ENCODE data around the gene APOL3.

APOL3 gene

GRCh38 chr22:36180038-36180880 lies 19.7 kb upstream of the APOL3 start:
- Histone ChIP-seq H3K27me3 (ENCODE audit: insufficient read depth, low read length, poor library complexity, severe bottlenecking) (no peaks in the 10 kb centered on the region), H3F3A (ENCODE audit: low read depth) (no peaks in the 10 kb centered on the region), H3K36me3 (ENCODE audit: insufficient read depth, low read length) (no peaks in the 10 kb centered on the region), H3K4me2 (ENCODE audit: low read depth, low read length, poor library complexity, severe bottlenecking) (no peak overlapping the region), H4K20me1 (ENCODE audit: insufficient read depth, low read length, poor library complexity, severe bottlenecking) (no peaks in the 10 kb centered on the region), H2AFZ (ENCODE audit: low read length) (peak overlapping the region; percentile 1; the same call in 1 of the 2 replicates), H3K79me2 (ENCODE audit: insufficient read depth, low read length) (no peaks in the 10 kb centered on the region), H3K4me1 (ENCODE audit: insufficient read depth, low read length, poor library complexity, severe bottlenecking) (no peaks in the 10 kb centered on the region), H3K9me3 (ENCODE audit: insufficient read depth, low read depth, low read length) (no peaks in the 10 kb centered on the region), H3K9me2 (replicated peaks; ENCODE audit: low read depth, low read length) (no peaks in the 10 kb centered on the region), H3K4me3 (ENCODE audit: low read length, poor library complexity, severe bottlenecking) (no peak overlapping the region), H3K9ac (ENCODE audit: low read depth, low read length, poor library complexity, severe bottlenecking) (no peak overlapping the region)
- TF ChIP-seq, protein P1, sequence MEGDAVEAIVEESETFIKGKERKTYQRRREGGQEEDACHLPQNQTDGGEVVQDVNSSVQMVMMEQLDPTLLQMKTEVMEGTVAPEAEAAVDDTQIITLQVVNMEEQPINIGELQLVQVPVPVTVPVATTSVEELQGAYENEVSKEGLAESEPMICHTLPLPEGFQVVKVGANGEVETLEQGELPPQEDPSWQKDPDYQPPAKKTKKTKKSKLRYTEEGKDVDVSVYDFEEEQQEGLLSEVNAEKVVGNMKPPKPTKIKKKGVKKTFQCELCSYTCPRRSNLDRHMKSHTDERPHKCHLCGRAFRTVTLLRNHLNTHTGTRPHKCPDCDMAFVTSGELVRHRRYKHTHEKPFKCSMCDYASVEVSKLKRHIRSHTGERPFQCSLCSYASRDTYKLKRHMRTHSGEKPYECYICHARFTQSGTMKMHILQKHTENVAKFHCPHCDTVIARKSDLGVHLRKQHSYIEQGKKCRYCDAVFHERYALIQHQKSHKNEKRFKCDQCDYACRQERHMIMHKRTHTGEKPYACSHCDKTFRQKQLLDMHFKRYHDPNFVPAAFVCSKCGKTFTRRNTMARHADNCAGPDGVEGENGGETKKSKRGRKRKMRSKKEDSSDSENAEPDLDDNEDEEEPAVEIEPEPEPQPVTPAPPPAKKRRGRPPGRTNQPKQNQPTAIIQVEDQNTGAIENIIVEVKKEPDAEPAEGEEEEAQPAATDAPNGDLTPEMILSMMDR (conservative IDR thresholded peaks at IDR 0.05; ENCODE audit: low read length) = peak; percentile 86
- TF ChIP-seq EZH2phosphoT487 (IDR thresholded peaks at IDR 0.05; ENCODE audit: borderline replicate concordance) = no peak

- no peaks in the 10 kb centered on the region for H3K79me2 ChIP-seq (ENCODE audit: insufficient read depth, low read length)
- no peaks in the 10 kb centered on the region for H3K4me1 ChIP-seq (ENCODE audit: insufficient read depth, low read length, poor library complexity, severe bottlenecking)
- H3K9me2 ChIP-seq (replicated peaks; ENCODE audit: low read depth, low read length) = no peaks in the 10 kb centered on the region
- no peak overlapping the region for H2AFZ ChIP-seq (ENCODE audit: low read length)
- H3K4me3 ChIP-seq (ENCODE audit: low read length, poor library complexity, severe bottlenecking) = no peak overlapping the region
- H3K27me3 ChIP-seq (ENCODE audit: insufficient read depth, low read length, poor library complexity, severe bottlenecking) = no peaks in the 10 kb centered on the region
- H3K9ac ChIP-seq (ENCODE audit: low read depth, low read length, poor library complexity, severe bottlenecking) = no peak overlapping the region
- H4K20me1 ChIP-seq (ENCODE audit: insufficient read depth, low read length, poor library complexity, severe bottlenecking) = no peaks in the 10 kb centered on the region
- H3K36me3 ChIP-seq (ENCODE audit: insufficient read depth, low read length) = no peaks in the 10 kb centered on the region
- no peaks in the 10 kb centered on the region for H3K9me3 ChIP-seq (ENCODE audit: insufficient read depth, low read depth, low read length)
- TF ChIP-seq, protein P1 (conservative IDR thresholded peaks at IDR 0.05; ENCODE audit: low read length) = no peak
- no peak for TF ChIP-seq EZH2phosphoT487 (IDR thresholded peaks at IDR 0.05; ENCODE audit: borderline replicate concordance)
- no peaks in the 10 kb centered on the region for H3F3A ChIP-seq (ENCODE audit: low read depth)
- H3K4me2 ChIP-seq (ENCODE audit: low read depth, low read length, poor library complexity, severe bottlenecking) = no peak overlapping the region
Observed at GRCh38 chr22:36177160-36177559, 16.6 kb upstream of the APOL3 start.

DNA sequence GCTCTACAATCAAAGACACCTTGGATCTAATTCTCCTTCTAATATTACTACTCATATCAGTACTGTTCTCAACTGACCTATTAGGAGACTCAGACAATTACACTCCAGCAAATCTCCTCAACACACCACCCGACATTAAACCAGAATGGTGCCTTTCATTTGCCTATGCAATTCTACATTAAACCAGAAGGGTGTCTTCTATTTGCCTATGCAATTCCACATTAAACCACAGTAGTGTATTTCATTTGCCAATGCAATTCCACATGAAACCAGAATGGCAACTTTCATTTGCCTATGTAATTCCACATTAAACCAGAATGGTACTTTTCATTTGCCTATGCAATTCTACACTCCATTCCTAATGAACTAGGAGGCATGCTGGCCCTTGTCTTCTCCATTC lies 15.3 kb upstream of the APOL3 start:
- no peak for TF ChIP-seq EZH2phosphoT487 (IDR thresholded peaks at IDR 0.05; ENCODE audit: borderline replicate concordance)
- TF ChIP-seq, protein P1 (conservative IDR thresholded peaks at IDR 0.05; ENCODE audit: low read length) = peak; percentile 26; the same call in 1 of the 2 replicates
- Histone ChIP-seq H3K27me3 (ENCODE audit: insufficient read depth, low read length, poor library complexity, severe bottlenecking) (no peaks in the 10 kb centered on the region), H3K4me3 (ENCODE audit: low read length, poor library complexity, severe bottlenecking) (no peak overlapping the region), H3F3A (ENCODE audit: low read depth) (no peaks in the 10 kb centered on the region), H3K4me1 (ENCODE audit: insufficient read depth, low read length, poor library complexity, severe bottlenecking) (no peaks in the 10 kb centered on the region), H4K20me1 (ENCODE audit: insufficient read depth, low read length, poor library complexity, severe bottlenecking) (no peaks in the 10 kb centered on the region), H3K36me3 (ENCODE audit: insufficient read depth, low read length) (no peaks in the 10 kb centered on the region), H3K4me2 (ENCODE audit: low read depth, low read length, poor library complexity, severe bottlenecking) (no peak overlapping the region), H3K9me2 (replicated peaks; ENCODE audit: low read depth, low read length) (no peaks in the 10 kb centered on the region), H3K9me3 (ENCODE audit: insufficient read depth, low read depth, low read length) (no peaks in the 10 kb centered on the region), H3K79me2 (ENCODE audit: insufficient read depth, low read length) (no peaks in the 10 kb centered on the region), H2AFZ (ENCODE audit: low read length) (no peak overlapping the region), H3K9ac (ENCODE audit: low read depth, low read length, poor library complexity, severe bottlenecking) (no peak overlapping the region)
